NCI-H510A (cell line): ENCODE results near the gene TRIM65.
A peak's percentile ranks its signal among the peaks of the same experiment; 100 is the strongest.

Experiments used
- DNase-seq: peaks from one replicate; lab custom pipeline; 2025; lab: John Stamatoyannopoulos, UW

The TRIM65 gene

GRCh38 chr17:75896415-75897159 lies at the start of gene TRIM65:
Gene TRIM65 (minus strand): TSS chr17:75896951. CDS start chr17:75896937, 14 bp downstream.
- DNase-seq, result peak; percentile 39

- no peak for DNase-seq
Measured at GRCh38 chr17:75945211-75945610, 48.5 kb upstream of the TRIM65 start.

GRCh38 chr17:75943491-75943890 lies 46.7 kb upstream of the TRIM65 start:
- no peak for DNase-seq

GRCh38 chr17:75942473-75942872 lies 45.7 kb upstream of the TRIM65 start:
- DNase-seq, result no peak

GRCh38 chr17:75941442-75941819 lies 44.7 kb upstream of the TRIM65 start:
- DNase-seq, result no peak

- peak; percentile 95 for DNase-seq
Measured at GRCh38 chr17:75940727-75941441, 44.1 kb upstream of the TRIM65 start, which contains the start of gene FBF1. Gene FBF1 (minus strand): TSS chr17:75941042. CDS start chr17:75938149, 2,893 bp downstream.

GRCh38 chr17:75937652-75938051 lies 40.9 kb upstream of the TRIM65 start:
- DNase-seq, result no peak

- no peak for DNase-seq
Measured at GRCh38 chr17:75933808-75934207, 37.1 kb upstream of the TRIM65 start.

- no peak for DNase-seq
Measured at GRCh38 chr17:75932852-75933251, 36.1 kb upstream of the TRIM65 start.

GRCh38 chr17:75931062-75931461 lies 34.3 kb upstream of the TRIM65 start:
- DNase-seq, result no peak

GRCh38 chr17:75927286-75927922 lies 30.7 kb upstream of the TRIM65 start:
- DNase-seq, result no peak

GRCh38 chr17:75926456-75926855 lies 29.7 kb upstream of the TRIM65 start:
- DNase-seq, result no peak

GRCh38 chr17:75925912-75926311 lies 29.2 kb upstream of the TRIM65 start:
- no peak for DNase-seq

- DNase-seq, result no peak
Measured at GRCh38 chr17:75925103-75925502, 28.4 kb upstream of the TRIM65 start.

GRCh38 chr17:75922963-75923874 lies 26.5 kb upstream of the TRIM65 start:
- DNase-seq, result no peak

GRCh38 chr17:75922173-75922961 lies 25.6 kb upstream of the TRIM65 start:
- DNase-seq, result no peak

- DNase-seq, result no peak
Measured at GRCh38 chr17:75921596-75921995, 24.8 kb upstream of the TRIM65 start.

GRCh38 chr17:75920045-75920560 lies 23.4 kb upstream of the TRIM65 start:
- DNase-seq, result no peak

GRCh38 chr17:75919611-75920010 lies 22.9 kb upstream of the TRIM65 start:
- DNase-seq, result no peak

- DNase-seq, result no peak
Measured at GRCh38 chr17:75917917-75918445, 21.2 kb upstream of the TRIM65 start.
